Fibroblast of skin of abdomen (primary cell): ENCODE measurements around the gene LRRC30. TPM values are rescaled to one million over a fixed set of nuclear protein-coding genes. Genes with fewer than 3 reads are reported as not detected.
"Not testable (repeated sequence)": the region's sequence is repeated elsewhere in the genome, so short reads cannot be mapped to it uniquely, and the experiment has no call there.

Source experiments
- DNase-seq: peaks from one replicate; pipeline ENCODE4 v3.0.0-alpha.2; 2013
- polyA plus RNA-seq, 2 experiments: library from polyadenylated mRNA; unstranded; fragments of 120-200 nt; gene quantifications; one replicate each; pipeline ENCODE4 v1.2.1, GENCODE V29; 2013; ENCODE audit not compliant: insufficient read length in 2 of 2

The LRRC30 gene
- not detected for polyA plus RNA-seq (2013, experiment 1 of 2; ENCODE audit: insufficient read length)
- polyA plus RNA-seq (2013, experiment 2 of 2; ENCODE audit: insufficient read length): not detected

DNA sequence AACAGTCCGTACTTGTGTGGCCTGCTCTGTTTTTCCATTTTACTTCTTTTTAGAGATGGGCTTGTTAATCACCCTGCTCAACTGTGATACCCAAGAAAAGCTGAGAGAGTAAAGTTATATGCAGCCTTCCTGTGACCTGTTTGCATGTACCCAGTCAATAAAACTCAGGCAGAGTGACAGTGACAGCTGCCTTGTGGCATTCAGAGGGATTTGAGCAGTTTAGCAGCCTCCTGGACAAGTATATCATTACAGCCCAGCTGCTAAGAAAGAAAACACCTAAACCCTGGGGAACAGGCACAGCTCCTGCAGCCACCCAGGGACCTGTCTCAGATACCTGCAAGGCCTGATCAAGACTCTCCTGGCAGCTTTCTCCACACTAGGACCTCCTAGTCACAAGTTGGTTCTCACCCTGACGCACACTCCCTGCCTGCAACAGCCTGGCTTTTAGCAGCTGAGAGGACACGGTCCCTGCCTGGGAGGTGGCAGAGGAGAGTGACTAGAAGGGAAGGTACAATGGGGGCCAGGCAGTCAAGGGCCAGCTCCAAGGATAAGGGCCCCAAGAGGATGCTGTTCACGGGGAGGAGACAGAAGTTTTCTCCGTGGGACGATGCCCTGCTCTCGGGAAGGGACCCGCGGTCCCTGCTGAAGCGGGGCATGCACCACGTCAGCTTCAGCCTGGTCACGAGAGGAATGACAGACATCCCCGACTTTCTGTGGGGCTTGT is at the start of gene LRRC30:
Gene LRRC30, plus strand, starts transcription at position 464 of the 724 bp plus-strand sequence. Its CDS starts 50 bp downstream, at position 514.
- DNase-seq: no peak

DNA sequence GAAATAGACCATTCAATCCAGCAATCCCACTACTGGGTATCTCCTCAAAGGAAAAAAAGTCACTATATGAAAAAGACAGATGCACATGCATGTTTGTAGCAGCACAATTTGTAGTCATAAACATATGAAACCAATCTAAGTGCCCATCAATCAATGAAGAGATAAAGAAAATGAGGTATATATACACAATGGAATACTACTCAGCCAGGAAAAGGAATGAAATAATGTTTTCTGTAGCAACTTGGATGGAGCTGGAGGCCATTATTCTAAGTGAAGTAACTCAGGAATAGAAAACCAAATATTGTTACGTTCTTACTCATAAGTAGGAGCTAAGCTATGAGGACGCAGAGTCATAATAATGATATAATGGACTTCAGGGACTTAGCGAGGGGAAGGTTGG is 45.2 kb upstream of the LRRC30 start:
- DNase-seq: no peak

DNA sequence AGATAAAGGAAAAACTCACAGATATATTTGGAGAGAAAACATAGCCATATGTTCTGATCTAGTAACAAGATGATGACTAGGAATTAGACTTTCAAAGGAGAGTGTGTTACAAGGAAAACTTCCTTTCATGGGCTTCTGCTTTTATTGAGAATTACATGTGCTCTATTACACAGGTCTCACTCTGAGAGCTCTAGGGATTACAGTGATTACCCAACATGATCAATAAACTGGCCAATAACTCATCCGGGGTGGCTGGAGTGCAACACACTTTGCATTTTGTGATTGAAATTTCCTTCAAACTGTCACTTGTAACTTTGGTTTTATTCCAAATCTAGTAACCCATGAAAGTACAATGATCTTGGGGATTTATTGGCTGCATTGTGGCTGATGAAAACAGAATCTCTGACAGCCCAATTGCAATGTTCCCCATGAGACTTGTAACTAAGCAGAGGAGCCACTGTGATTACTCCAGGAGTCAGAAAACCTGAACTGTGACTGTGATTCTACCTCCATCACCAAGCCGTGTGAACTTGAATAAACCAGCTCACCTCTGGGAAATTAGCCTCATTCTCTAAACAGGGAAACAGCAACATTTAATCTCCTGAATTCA is 40.2 kb upstream of the LRRC30 start:
- no peak for DNase-seq

DNA sequence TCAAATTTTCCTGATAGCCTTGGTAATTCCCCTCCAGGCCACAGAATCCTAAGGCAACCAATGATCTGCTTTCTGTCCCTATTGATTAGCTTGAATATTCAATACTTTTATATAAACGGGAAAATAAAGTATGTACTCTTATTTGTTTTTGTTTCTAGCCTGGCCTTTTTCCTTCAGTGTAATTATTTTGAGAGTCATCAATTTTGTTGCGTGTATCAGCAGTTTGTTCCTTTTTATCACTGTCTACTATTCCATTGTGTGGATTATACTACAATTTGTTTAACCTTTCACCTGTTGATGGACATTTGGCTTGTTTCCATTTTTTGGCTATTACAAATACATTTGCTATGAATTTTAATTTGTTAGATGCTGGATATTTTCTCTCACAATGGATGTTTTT is 39.2 kb upstream of the LRRC30 start:
- DNase-seq: no peak

DNA sequence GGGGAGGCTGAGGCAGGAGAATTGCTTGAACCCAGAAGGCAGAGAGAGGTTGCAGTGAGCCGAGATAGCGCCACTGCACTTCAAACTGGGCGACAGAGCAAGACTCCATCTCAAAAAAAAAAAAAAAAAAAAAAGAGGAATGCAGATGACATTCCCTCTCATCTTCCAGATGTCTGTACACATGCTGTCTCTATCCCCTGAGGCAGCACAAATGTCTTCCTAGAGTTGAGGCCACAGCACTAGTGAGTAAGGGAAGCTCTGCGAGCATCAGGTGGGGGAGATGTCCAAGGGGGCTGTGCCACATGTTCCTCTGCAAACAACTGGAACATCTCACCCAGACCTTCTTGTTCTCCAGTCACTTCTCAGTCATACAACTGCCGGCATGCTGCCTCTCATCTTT is 35.6 kb upstream of the LRRC30 start:
- no peak for DNase-seq

DNA sequence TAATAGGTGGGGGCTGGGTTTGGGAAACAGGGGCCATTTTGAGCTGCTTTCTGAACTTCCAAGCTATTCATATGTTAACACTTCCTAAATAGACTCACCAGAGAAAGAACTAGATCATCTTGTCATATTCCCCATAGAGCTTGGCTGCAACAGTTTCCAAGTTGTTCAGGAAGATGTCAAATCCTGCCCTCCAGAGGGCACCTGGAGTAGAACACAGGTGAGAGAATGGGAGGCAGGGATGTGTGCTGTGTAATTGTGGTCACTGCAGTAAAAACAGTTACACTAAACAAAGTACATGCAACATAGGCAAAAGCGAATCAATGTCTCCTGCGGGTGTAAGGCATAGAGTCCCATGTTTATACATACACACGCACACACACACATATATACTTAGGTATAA is 34.5 kb upstream of the LRRC30 start:
- DNase-seq: no peak

DNA sequence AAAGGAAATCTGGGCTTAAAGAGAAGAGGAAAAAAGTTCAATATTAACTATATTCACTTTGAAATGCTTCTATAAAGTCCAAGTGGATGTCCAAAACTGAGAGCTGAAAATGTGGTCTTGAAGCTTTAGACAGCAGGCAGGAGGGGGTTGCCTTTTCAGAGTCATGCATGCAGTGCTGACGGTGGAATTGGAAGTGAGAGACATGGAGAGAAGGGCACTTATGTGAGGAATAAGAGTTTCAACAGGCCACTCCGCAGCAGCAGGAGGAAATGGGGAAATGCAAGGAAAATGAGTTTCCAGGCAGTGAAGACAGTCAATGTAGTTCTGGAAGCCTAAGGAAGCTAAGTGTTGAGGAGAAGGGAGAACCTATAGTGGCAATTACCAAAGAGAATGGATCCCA is 33.0 kb upstream of the LRRC30 start:
- no peak for DNase-seq

DNA sequence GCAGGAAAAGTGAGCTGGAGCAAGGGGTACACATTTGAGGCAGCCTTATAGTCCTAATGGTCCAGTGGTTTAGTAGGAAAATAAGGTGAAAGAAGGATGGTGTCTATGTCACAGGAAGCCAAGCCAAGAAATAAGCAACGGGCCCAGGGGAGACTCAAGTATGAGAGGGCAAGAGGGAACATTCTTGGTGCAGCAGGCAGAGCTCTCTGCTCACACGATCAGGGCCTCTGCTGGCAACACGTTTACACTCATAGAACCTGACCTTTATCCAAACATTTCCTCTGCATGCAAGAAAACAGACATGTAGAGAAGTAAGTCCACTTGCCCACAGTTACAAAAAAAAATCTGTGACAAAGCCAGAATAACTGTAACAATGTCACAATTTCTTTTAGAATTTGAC is 32.6 kb upstream of the LRRC30 start:
- DNase-seq: no peak

DNA sequence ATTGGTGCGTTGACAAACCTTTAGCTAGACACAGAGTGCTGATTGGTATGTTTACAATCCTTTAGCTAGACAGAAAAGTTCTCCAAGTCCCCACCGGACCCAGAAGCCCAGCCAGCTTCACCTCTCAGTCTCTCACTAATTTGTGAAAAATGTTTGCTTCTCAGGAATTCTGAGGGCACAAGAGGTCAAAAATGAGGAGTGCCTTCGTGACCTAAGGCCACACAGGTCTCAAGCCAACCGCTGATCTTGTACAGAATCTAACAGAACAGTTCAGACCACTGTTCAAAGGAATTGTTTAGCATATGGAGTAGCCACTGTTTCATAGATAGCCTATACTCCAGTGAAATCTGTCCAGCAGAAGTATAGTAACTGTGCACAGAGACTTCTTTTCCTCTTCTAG is 29.8 kb upstream of the LRRC30 start:
- DNase-seq: no peak

DNA sequence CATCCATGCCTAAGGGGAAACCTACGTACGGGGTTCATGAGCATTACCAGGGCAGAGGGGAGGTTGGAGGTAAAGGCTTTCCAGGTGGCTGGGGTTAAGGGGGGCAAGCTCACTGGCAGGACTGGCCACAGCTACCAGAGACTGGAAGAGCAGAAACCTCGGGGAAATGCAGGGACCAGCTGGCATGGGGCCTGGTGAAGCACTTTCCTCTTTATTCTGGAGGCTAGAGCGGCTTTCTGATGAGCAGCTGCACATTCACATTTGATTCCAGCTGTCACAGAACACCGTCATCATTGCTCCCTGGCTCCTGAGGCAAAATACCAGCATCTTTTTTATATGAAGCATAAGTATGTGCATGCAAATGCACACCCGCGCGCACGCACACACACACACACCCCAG is 28.7 kb upstream of the LRRC30 start:
- no peak for DNase-seq

DNA sequence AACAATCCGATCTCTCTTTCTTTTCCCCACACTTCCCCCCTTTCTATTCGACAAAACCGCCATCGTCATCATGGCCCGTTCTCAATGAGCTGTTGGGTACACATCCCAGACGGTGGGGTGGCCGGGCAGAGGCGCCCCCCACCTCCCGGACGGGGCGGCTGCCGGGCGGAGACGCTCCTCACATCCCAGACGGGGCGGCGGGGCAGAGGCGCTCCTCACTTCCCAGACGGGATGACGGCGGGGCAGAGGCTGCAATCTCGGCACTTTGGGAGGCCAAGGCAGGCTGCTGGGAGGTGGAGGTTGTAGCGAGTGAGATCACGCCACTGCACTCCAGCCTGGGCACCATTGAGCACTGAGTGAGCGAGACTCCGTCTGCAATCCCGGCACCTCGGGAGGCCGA is 27.3 kb upstream of the LRRC30 start:
- not testable (repeated sequence) for DNase-seq

DNA sequence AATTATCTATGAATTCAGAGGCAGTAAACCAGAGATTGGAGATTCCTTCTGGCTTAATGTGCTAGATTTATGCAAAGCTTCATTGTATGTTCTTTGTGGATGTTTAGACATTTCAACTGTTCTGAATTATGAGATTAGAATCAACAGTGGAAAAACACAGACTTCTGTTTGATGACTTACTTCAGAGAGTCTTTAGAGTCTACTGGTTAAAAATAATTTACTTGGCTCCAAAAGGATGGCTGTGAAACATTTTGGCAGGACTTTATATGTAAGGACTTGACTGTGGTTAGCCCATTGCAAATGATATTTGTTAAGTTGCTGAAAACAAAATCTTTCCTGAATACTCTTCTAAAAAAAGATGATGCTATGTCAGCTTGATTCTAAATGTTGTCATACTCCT is 25.5 kb upstream of the LRRC30 start:
- DNase-seq: peak; percentile 4

DNA sequence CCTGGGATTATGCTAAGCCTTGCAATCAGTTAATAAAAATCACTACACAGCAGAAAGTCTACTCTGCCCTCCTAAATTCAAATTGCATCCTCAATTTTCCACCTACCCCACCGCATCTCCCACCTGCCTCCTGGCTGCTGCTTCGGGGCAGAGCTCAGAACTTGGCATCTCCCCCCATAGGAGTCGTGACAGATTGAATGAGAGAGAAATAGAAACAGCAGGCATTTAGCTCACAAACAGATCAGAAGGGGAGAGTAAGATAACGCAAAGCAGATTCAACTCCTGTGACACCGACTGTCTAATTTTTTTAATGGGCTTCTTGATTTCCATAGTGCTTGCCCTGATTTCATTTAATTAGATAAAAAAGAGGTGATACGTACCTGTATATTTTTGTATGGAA is 24.7 kb upstream of the LRRC30 start:
- no peak for DNase-seq

DNA sequence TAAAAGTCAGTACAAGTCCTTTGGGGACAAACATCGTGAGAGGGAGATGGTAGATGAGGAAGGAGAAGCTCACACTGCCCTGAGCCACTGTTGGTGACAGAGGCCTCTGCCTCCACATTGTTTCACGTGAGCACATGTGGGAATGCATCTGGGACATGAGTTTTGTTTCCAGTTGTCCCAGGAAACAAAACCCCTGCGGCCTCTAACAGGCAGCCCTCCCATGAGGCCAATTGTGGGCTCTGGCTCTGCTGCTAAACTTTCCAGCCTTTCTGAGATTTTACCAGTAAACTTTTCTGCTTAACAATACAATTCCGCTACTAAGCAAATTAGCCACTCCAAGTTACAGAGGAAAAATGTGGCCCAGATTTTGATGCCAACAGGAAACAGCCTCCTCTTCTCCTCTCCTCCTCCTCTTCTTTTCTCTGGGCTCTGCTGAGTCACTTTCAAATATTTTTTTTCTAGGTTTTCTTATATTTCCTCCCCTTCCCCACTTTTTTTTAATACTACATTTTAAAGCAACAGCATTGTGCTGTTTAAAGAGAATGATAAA is 23.4 kb upstream of the LRRC30 start:
- DNase-seq: no peak

DNA sequence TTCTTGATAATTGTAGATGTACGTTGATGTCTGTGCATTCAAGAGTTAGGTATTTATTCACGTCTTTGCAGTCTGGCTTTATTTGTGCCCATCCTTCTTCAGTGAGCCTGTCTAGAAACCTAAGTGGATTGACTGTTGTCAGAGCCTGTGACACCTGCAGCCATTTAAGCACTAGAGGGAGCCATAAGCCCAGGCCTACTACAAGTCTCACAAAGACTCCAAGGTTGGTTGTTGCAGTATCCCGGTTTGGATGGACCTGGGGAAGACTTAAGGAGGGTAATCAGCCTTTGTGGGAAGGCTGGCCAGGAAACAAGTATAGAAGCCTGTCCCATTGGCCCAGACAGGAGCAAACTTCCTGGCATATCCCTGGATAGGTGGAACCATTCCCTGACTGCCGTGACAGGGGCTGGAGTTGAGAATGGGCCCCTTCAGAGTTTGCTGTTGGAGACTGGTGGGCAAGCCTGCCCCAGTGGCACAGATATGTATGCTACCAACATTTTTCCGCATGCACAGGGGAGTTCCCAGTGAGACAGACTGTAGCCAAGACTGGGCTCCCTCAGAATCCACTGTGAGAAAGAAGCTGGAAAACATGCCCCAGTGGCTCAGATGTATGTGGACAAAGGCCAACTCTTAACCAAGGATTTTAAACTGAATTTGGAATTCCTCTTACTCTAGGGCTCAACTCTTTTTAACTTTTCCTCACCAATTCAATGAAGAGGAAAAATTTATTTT is 9.3 kb upstream of the LRRC30 start:
- peak; percentile 61 for DNase-seq

DNA sequence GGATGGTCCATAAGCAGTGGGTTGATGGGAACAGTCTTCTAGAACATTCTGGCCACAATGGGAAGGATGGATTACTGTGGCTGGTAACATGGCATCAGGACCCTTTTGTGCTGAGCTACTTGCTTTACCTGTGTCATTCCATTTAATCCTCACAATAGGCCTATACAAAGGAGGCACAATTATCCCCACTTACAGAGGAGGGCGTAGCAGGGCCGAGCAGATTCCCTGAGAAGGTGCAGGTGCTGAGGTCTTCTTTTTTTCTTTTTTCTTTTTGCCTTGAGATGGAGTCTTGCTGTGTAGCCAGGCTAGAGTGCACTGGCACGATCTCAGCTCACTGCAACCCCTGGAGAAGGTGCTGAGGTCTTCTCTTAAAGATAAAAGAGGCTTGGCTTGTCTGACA is 6.7 kb upstream of the LRRC30 start:
- no peak for DNase-seq

DNA sequence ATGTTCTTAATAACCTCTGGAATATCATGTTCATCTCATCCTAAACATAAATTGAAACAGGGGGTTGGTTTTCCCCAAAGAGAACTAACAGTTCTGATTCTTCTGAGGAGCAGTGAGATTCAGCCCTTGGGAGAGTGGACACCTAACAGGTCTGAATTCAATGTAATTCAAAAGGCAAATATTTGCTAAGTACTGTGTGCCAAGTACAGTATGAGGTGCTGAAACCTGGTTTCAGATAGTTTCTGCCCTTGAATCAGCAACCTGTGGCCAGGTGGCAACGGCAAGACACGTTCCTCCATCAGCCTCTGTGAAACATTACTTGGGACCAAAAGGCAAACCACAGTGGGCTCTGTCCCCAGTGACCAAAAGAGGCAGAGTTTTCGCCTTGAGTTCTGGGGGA is 1.3 kb downstream of the LRRC30 start:
- no peak for DNase-seq

DNA sequence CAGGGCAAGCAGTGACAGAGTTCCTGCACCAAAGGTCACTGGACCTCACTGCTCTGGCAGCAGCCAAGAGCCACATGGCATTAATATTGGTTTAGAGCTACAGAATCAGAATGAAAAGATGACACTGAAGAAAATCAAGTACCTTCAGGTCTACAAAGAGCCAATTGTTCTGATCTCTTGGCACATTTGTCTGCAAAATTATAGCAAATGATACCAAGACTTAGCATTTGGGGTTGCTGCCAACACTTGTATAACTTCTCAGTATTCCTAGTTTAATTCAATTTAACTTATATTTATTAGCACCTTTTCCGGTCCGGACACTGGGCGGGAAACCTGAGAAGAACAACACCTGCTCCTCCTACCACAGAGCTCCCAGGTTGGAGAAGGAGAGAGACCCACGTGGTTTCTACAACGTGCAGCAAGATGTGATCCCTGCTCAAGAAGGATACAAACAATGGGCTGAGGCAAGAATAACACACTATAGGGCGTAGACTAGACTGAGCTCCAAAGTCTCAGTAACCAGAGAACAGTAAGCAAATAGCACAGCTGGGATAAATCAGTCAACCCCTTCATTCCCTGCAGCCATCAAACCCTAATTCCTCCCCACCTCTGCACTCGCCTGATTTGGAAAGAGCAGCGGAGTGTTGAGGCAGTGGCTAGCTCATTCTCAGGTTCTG is 2.4 kb downstream of the LRRC30 start:
- no peak for DNase-seq

DNA sequence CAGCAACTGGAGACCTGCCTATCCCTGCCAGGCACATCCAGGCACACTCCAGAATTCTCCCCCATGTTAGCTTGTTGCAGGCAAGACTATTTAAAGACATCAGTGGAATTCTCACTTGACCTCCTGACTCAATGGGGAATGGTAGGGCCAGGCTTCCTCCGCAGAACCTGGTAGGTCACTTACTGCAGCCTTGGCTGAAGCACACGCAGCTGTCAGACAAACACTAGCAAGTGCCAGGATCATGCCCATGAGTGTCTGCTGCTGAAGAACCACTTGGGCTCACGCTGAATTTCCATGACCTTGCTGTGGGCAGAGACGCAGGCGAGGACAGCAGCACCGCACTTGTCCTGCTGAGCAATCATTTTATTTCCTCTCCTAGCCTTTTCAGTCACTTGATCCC is 3.2 kb downstream of the LRRC30 start:
- DNase-seq: no peak

DNA sequence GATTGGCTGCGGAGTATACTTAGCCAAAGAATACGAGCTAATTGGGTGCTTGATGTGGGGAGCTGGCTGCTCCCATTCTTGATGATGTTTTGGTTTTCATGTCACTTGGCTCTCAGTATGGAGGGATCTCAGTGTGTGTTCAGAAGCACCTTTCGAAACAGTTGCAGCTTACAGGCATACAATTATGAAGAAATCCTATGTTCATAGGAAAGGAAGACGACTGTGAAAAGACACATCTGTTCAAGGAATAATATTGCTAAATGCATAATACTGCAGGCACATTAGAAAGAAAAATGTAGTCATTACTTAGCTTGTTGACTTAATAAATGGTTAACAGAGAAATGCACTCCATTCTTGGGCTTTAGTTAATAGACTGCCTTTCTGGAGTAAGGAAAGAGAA is 4.1 kb downstream of the LRRC30 start:
- no peak for DNase-seq

DNA sequence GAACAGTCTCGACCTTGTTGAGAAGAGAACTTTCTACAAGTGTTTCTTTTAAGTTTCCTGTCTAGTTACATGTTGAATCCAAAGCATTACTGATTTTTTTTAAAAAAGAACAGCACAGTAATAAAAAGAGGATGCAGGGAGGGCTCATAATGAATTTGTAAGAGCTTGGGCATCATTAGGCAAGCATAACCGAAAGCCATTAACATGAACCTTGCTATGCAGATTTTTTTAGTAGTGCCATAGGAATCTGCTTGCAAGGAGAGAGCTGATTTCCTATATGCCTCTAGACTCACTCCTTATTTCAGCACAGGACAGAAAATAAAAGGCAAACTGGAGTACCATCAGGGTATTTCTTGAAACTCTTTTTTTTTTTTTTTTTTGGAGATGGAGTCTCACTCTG is 5.2 kb downstream of the LRRC30 start:
- DNase-seq: no peak

DNA sequence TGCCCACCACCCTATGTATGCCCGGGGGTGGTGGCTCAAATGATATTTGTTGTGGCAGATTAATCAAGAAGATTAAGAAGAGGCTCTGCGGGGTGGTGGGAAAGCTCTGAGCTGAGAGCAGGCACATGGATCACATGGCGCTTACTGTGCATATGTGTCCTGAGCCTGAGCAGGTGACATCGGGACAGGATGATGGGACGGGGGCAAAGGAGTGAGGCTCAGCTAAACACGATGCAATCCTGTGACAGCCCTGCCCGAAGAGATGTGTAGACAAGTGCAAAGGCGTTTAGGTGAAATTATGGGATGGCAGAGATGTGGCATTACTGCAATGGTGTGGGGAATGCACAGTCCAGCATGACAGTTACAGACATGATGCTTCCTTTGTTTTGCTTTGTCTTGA is 6.0 kb downstream of the LRRC30 start:
- no peak for DNase-seq
